ENCODE measurements around the gene LONRF2. TPM values are rescaled to one million over a fixed set of nuclear protein-coding genes. Genes with fewer than 3 reads are reported as not detected.
"Not testable (repeated sequence)": the region's sequence is repeated elsewhere in the genome, so short reads cannot be mapped to it uniquely, and the experiment has no call there.

The LONRF2 gene
- total RNA-seq, 2 experiments from 2014 or later, result 0.06 to 0.08 TPM

DNA sequence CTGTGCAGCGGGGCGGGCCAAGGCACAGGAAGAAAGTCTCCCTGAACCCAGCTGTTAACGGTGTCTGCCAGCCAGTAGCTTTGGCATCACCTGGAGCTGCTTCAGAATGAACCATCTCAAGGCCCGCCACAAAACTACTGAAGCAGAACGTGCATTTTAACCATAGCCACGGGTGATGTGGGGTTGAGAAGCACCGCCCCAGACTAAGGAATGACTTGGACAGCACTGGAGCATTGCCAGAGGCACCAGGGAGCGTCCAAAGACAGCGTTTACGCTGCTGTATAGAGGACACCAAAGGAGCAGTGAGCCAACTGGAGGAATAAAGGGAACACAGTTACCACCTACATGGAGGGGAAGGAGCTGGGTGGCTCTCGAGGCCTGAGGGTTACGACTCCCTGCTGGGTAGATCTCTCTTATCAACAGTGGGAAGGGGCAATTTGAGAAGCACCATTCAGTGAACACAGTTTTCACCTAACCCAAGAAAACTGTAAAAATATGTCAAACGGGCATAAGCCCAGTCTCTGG is 28.4 kb upstream of the LONRF2 start:
- Mint-ChIP-seq H3K4me1 (ENCODE audit: low read depth) (no peaks in the 10 kb centered on the region), H3K9me3 (no peaks in the 10 kb centered on the region), H3K27ac (no peak overlapping the region), H3K36me3 (ENCODE audit: low read depth) (no peaks in the 10 kb centered on the region), H3K4me3 (no peak overlapping the region), H3K27me3 (peaks cover 69% of the 10 kb centered on the region)
- intact Hi-C loops (cut with DNase I, micrococcal nuclease), result no loop called here
- TF ChIP-seq, protein P1, sequence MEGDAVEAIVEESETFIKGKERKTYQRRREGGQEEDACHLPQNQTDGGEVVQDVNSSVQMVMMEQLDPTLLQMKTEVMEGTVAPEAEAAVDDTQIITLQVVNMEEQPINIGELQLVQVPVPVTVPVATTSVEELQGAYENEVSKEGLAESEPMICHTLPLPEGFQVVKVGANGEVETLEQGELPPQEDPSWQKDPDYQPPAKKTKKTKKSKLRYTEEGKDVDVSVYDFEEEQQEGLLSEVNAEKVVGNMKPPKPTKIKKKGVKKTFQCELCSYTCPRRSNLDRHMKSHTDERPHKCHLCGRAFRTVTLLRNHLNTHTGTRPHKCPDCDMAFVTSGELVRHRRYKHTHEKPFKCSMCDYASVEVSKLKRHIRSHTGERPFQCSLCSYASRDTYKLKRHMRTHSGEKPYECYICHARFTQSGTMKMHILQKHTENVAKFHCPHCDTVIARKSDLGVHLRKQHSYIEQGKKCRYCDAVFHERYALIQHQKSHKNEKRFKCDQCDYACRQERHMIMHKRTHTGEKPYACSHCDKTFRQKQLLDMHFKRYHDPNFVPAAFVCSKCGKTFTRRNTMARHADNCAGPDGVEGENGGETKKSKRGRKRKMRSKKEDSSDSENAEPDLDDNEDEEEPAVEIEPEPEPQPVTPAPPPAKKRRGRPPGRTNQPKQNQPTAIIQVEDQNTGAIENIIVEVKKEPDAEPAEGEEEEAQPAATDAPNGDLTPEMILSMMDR (IDR thresholded peaks at IDR 0.05), result no peak
- ChIA-PET POLR2A (no interaction called here), CTCF (no interaction called here)
- no peak overlapping the region for H3K4me3 ChIP-seq (ENCODE audit: low read length)
- no peaks in the 10 kb centered on the region for H3K4me1 ChIP-seq (ENCODE audit: insufficient read depth, low read length)
- peaks cover 2 to 8% of the 10 kb centered on the region in 2 experiments for H3K27me3 ChIP-seq (ENCODE audit: control insufficient read depth in 1 of 2, insufficient read depth in 2 of 2, low read length in 2 of 2)
- H3K9me3 ChIP-seq (ENCODE audit: control insufficient read depth in 1 of 2, insufficient read depth in 1 of 2, low read length in 2 of 2), result no peaks in the 10 kb centered on the region
- no peaks in the 10 kb centered on the region for H3K36me3 ChIP-seq (ENCODE audit: insufficient read depth, low read length)
- ATAC-seq (ENCODE audit: poor library complexity) (no peak), DNase-seq (no peak)
- H3K27ac ChIP-seq (ENCODE audit: low read depth in 1 of 2, low read length in 2 of 2), result no peak overlapping the region

DNA sequence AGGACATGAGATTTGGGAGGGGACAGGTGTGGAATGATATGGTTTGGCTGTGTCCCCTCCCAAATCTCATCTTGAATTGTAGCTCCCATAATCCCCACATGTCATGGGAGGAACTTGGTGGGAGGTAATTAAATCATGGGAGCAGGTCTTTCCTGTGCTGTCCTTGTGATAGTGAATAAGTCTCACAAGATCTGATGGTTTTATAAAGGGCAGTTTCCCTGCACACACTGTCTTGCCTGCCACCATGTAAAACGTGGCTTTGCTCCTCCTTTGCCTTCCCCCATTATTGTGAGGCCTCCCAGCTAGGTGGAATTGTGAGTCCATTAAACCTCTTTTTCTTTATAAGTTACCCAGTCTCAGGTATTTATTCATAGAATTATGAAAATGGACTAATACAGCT is 22.8 kb upstream of the LONRF2 start:
- H3K27ac Mint-ChIP-seq; H3K4me3 ChIP-seq (ENCODE audit: low read length); intact Hi-C loops (cut with DNase I, micrococcal nuclease); H3K9me3 Mint-ChIP-seq; H3K36me3 Mint-ChIP-seq (ENCODE audit: low read depth); H3K27me3 ChIP-seq (ENCODE audit: control insufficient read depth in 1 of 2, insufficient read depth in 2 of 2, low read length in 2 of 2); H3K27ac ChIP-seq (ENCODE audit: low read depth in 1 of 2, low read length in 2 of 2); H3K36me3 ChIP-seq (ENCODE audit: insufficient read depth, low read length); H3K4me3 Mint-ChIP-seq; DNase-seq; CTCF ChIA-PET; H3K4me1 Mint-ChIP-seq (ENCODE audit: low read depth); ATAC-seq (ENCODE audit: poor library complexity); H3K4me1 ChIP-seq (ENCODE audit: insufficient read depth, low read length); POLR2A ChIA-PET; H3K9me3 ChIP-seq (ENCODE audit: control insufficient read depth in 1 of 2, insufficient read depth in 1 of 2, low read length in 2 of 2): not testable (repeated sequence)
- peaks cover 59% of the 10 kb centered on the region for H3K27me3 Mint-ChIP-seq

DNA sequence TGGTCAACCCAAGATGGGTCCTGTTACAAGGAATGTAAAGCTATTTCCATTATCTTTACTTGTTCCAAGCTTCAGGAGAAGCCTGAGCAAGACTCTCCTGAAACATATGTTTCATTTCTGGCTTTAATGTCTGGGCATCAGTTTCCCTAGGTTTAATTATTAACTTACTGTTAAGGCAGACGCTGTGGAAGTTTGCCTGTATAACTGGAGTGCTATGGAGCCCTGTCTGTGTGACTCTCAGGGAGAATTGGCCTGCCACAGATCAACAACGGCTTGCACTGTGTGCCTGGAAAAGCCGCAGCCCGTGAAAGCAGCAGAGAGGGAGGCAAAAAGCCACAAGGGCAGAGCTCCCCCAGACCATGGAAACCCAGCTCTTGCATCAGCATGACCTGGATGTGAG is 22.1 kb upstream of the LONRF2 start:
- ChIA-PET CTCF (no interaction called here), POLR2A (no interaction called here)
- TF ChIP-seq, protein P1 (IDR thresholded peaks at IDR 0.05), result no peak
- Histone ChIP-seq H3K4me1 (ENCODE audit: insufficient read depth, low read length) (no peaks in the 10 kb centered on the region), H3K36me3 (ENCODE audit: insufficient read depth, low read length) (no peaks in the 10 kb centered on the region), H3K27me3 (ENCODE audit: control insufficient read depth in 1 of 2, insufficient read depth in 2 of 2, low read length in 2 of 2) (peaks cover 0 to 9% of the 10 kb centered on the region in 2 experiments), H3K4me3 (ENCODE audit: low read length) (no peak overlapping the region), H3K27ac (ENCODE audit: low read depth in 1 of 2, low read length in 2 of 2) (no peak overlapping the region), H3K9me3 (ENCODE audit: control insufficient read depth in 1 of 2, insufficient read depth in 1 of 2, low read length in 2 of 2) (peaks cover 0 to 4% of the 10 kb centered on the region in 2 experiments)
- DNase-seq (no peak), ATAC-seq (ENCODE audit: poor library complexity) (no peak)
- Mint-ChIP-seq H3K9me3 (no peaks in the 10 kb centered on the region), H3K27me3 (peaks cover 59% of the 10 kb centered on the region), H3K27ac (no peak overlapping the region), H3K4me3 (no peak overlapping the region), H3K36me3 (ENCODE audit: low read depth) (no peaks in the 10 kb centered on the region), H3K4me1 (ENCODE audit: low read depth) (no peaks in the 10 kb centered on the region)
- intact Hi-C loops (cut with DNase I, micrococcal nuclease), result no loop called here

DNA sequence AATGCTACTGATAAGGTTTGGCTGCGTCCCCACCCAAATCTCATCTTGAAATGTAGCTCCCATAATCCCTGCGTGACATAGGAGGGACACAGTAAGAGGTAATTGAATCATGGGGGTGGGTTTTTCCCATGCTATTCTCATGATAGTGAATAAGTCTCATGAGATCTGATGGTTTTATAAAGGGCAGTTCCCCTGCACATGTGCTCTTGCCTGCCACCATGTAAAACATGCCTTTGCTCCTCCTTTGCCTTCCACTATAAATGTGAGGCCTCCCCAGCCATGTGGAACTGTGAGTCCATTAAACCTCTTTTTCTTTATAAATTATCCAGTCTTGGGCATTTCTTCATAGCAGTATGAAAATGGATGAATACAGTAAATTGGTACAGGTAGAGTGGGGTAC is 20.2 kb upstream of the LONRF2 start:
- CTCF ChIA-PET; H3K4me1 Mint-ChIP-seq (ENCODE audit: low read depth); H3K4me3 ChIP-seq (ENCODE audit: low read length); H3K4me3 Mint-ChIP-seq; DNase-seq; ATAC-seq (ENCODE audit: poor library complexity); POLR2A ChIA-PET; H3K9me3 ChIP-seq (ENCODE audit: control insufficient read depth in 1 of 2, insufficient read depth in 1 of 2, low read length in 2 of 2); H3K27ac Mint-ChIP-seq; intact Hi-C loops (cut with DNase I, micrococcal nuclease); H3K36me3 Mint-ChIP-seq (ENCODE audit: low read depth); H3K9me3 Mint-ChIP-seq; H3K27ac ChIP-seq (ENCODE audit: low read depth in 1 of 2, low read length in 2 of 2); H3K4me1 ChIP-seq (ENCODE audit: insufficient read depth, low read length); H3K36me3 ChIP-seq (ENCODE audit: insufficient read depth, low read length): not testable (repeated sequence)
- H3K27me3 Mint-ChIP-seq, result peaks cover 48% of the 10 kb centered on the region
- peaks cover 3 to 11% of the 10 kb centered on the region in 2 experiments for H3K27me3 ChIP-seq (ENCODE audit: control insufficient read depth in 1 of 2, insufficient read depth in 2 of 2, low read length in 2 of 2)

All from CD4-positive, alpha-beta T cell (primary cell).